GM03348 (cell line): ENCODE data around the gene OR10G4.
"Not testable (repeated sequence)": the region's sequence is repeated elsewhere in the genome, so short reads cannot be mapped to it uniquely, and the experiment has no call there.

Source experiments
- DNase-seq: peaks from one replicate; pipeline ENCODE4 v3.0.0; 2012; ENCODE audit warnings: low spot score

The OR10G4 gene, protein sequence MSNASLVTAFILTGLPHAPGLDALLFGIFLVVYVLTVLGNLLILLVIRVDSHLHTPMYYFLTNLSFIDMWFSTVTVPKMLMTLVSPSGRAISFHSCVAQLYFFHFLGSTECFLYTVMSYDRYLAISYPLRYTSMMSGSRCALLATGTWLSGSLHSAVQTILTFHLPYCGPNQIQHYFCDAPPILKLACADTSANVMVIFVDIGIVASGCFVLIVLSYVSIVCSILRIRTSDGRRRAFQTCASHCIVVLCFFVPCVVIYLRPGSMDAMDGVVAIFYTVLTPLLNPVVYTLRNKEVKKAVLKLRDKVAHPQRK

DNA sequence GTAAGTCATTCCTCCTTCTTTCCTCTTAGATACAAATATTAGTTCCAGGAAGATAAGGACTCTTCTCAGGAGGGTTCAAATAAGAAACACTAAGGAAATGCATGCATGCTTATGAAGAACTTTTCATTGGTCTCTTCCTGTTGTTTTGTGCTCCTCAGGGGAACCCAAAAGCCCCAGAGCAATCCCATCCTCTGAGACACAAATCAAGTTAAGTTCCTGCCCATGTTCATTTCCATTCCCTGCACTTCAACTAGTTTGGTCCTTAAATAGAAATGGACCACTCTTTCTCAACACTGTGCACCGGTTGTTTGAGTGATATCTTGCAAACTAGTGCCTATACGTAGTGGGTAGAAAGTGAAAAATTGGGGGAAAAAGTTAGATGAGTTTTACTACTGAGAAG lies at the start of gene OR10G4:
Gene OR10G4, plus strand, starts transcription at position 301 of the 400 bp plus-strand sequence. CDS start 2,578 bp downstream, outside the sequence.
- no peak for DNase-seq

DNA sequence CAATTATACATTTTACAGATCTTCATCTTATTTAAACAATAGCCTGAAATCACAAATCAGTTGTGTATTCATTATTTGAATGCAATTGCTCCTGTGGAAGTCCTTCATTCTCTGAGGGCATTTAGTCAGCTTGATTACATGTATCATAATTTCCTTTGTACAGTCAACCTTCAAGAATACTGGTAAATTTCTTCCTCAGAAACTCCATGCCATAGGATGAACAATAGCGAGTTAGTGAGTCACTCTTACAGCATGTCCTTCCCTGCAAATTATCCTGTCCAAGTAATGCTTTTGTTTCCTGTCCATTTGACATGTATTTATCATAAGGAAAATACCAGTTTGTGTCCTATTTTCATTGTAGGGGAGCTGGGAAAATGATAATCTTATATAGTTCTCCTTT lies 39.0 kb upstream of the OR10G4 start:
- DNase-seq, result peak; percentile 48

DNA sequence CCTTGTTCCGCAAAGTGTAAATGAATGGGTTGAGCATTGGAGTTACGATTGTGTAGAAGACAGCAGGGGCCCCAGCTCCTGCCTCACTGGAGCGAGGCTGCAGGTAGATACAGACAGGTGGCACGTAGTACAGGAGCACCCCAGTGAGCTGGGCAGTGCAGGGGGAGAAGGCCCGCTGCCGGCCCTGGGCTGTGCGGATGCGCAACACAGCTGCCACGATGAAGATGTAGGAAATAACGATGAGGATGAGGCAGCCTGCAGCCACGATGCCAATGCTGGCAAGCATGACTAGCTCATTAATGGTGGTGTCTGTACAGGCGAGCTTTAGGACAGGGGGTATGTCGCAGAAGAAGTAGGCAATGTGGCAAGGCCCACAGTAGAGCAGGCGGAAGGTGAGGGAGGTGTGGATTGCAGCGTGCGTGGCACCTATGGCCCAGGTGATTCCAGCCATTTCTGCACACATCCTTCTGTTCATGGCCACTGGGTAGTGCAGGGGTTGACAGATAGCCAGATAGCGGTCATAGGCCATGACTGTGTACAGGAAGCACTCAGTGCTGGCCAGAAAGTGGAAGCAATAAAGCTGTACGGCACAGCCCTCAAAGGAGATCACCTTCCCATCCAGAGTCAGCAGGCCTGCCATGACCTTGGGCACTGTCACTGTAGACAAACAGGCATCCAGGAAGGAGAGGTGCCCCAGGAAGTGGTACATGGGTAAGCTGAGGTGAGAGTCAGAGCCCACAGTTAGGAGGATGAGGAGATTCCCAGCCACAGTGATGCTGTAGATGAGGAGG lies 35.8 kb upstream of the OR10G4 start:
- DNase-seq, result no peak

DNA sequence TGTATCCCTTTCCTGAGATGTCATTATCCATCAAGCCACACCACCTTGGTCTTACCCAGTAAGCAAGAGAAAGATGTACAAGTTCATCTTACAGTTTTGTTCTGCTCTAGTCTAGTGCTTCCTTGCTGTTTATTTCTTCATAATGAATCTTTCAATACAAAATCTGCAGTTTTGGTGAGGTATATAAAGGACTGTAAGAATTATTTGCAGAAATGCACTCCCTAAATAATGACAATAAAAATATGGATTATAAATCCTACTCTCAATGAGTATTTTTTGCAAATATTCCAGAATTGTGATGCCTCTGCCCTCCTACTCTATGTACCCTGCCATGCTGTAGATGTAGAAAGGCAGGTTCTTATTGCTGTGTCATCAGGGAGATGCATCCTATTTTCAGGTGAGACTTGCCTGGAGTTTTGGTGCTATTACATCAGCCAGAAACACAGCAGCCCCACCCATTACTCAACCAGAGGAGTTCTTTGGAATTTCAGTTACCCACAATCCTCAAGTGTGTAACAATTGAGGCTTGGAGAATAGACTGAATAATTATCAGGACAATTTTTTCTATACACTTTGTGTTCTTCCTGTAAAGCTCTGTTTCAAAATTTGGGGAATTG lies 35.0 kb upstream of the OR10G4 start, which contains the start of gene OR10S1:
Gene OR10S1, minus strand, starts transcription at position 51 of the 617 bp plus-strand sequence. CDS start 117 bp downstream, outside the sequence.
- no peak for DNase-seq

DNA sequence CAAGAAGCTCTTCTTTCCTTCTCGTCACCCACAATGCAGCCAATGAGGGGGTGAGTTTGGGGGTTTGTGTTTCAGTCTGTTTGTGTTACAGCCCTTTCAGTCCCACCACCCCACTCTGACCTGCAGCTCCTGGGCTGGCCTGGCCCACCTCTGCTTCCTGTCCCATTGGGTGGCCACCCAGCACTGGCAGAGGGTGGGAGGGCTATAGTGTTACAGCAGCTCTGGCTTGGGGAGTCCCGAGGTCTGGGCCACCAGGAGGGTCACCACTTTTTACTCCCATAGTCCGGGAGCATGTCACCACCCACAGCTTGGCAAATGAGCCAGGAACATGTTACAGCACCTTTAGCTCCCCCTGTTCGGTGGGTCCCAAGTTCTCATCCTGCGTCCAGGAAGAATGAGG lies 33.5 kb upstream of the OR10G4 start:
- DNase-seq, result no peak

DNA sequence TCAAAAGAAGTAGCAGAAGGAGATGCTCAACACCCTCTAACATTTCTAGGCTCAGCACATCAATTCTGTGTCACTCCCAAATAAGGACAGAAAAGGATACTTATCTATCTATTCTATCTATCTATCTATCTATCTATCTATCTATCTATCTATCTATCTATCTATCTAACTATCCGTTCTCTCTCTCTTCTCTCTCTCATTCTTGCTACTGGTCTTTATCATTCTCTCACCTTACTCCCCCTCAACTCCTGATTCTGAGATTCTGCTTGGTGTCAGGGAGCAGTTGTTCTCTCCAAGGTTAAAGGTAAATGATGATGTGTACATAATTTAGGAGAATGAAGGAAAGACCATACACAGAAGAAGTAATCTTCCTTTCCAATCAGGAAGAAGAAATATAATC lies 17.7 kb upstream of the OR10G4 start, which contains the start of gene OR10G6:
Gene OR10G6, minus strand, starts transcription at position 43 of the 400 bp plus-strand sequence. Its CDS starts 0 bp downstream, at position 43.
- DNase-seq, result no peak

DNA sequence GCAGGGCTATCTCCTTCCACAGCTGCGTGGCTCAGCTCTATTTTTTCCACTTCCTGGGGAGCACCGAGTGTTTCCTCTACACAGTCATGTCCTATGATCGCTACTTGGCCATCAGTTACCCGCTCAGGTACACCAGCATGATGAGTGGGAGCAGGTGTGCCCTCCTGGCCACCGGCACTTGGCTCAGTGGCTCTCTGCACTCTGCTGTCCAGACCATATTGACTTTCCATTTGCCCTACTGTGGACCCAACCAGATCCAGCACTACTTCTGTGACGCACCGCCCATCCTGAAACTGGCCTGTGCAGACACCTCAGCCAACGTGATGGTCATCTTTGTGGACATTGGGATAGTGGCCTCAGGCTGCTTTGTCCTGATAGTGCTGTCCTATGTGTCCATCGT lies 3.0 kb downstream of the OR10G4 start:
- DNase-seq, result not testable (repeated sequence)

DNA sequence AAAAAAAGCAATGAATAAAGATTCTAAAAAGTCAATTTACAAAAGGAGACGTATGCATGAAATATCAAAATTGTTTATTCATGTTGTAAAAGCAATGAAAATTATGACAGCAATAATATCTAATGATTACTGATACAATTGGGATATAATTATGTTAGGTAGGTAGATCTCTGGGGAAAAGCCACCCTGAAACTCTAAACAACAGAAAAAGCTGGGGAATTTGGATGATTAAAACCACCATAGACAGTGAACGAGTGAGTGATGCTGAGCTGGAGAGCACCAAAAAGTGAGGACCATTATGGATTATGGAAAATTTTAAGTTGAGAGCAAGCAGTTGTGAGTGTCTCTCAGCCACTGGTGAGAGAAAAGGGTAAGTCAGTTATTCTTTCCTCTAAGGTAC lies 13.7 kb downstream of the OR10G4 start, which contains the start of gene OR10G8:
Gene OR10G8, plus strand, starts transcription at position 301 of the 400 bp plus-strand sequence. CDS start 2,825 bp downstream, outside the sequence.
- DNase-seq, result no peak

DNA sequence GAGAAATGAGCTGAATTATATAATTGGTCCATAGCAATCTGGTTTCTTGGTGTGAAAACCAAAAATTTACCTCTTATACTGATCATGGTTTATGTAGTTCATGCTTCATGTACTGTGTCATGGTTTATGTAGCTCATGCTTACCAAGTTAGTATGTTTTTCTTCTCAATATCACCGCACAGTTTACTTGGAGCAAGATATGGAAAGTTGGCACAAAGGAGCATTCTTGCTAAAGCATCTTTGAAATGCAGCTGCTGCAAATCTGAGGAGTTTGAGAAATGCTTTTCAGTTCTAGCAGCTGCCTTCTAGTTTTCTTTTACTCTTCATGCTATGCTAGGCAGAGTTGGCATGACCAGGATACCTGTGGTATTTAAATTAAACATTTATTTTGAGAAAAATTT lies 23.9 kb downstream of the OR10G4 start:
- DNase-seq, result no peak

DNA sequence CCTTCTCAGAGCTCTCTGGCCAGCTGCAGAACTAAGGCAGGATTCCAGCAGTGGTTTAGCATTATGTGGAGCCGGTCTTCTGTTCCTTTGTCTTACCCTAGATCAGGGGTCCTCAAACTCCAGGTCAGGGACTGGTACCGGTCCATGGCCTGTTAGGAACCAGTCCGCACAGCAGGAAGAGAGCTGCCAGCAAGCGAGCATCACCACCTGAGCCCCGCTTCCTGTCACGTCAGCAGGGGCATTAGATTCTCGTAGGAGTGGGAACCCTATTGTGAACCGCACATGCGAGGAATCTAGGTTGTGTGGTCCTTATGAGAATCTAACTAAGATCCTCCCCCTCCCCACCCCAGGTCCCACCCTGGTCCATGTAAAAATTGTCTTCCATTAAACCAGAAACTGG lies 26.8 kb downstream of the OR10G4 start:
- no peak for DNase-seq

DNA sequence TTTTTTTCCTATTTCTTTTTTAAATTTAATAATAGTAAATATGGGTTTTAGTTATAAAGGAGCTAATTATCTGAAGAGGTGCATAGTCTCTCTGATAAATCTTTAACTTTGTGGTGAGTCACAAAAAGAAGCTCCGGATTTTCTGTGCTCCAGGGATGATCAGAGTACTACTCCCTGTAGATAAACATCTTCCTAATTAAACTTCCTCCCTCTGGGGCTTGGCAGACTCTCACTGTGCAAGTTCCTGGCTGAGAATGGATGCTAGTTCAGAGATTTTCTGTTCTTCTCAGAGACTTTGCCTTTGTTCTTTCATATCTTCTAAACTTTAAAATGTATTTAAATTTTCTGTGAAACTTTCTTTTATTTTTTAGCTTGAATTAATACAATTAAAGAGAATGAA lies 28.5 kb downstream of the OR10G4 start, which contains the start of gene OR10G7:
Gene OR10G7, minus strand, starts transcription at position 72 of the 400 bp plus-strand sequence. CDS start 2,324 bp downstream, outside the sequence.
- DNase-seq, result no peak

DNA sequence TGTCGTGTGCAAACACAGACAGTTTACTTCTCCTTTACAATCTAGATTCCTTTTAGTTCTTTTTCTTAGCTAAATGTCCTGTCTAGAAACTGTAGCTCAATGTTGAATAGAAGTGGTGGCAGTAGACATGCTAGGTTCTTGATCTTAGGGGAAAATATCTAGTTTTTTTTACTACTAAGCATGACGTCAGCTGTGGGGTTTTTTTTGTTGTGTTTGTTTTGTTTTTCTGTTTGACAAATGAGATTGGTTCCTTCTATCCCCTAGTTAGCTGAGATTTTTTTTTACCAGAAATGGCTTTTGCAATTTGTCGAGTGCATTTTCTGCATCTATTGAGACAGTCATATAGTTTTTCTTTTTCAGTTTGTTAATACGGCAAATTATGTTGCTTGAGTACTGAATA lies 30.6 kb downstream of the OR10G4 start:
- no peak for DNase-seq

DNA sequence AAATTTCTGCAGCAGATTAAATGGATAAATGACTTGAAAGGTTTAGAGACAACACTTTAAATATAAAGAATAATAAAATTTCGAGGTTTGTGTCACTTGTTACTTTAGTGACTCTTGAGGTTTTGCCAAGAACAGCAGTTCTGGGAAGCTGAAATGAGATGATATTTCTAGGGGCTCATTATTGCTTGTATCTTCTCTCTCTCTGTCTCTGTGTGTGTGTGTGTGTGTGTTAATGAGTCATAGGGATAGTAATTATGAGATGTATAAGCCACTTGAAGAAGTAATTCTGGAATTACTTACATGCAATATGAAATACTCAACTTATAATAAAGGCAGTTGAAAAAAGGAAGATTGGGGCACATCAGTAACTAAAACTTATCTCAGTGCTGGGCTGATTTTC lies 38.0 kb downstream of the OR10G4 start:
- DNase-seq, result no peak

DNA sequence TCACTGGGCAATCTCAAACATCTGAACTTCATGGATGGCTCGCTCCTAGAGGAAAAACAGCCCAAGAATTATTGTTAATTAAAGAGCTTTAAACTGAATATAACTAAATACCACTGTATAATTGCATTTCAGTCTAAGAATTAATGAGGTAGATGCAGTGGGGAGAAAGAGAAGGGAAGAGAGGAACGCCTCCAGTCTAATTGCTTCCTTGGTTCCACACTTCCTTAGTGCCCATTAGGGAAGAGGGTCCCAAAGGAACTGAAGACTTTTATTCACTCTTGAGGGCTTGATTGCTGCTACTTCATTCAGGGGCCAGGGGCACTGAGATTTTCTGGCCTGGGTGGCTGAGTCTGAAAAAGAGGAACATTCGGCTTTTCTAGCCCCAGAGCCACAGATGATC lies 40.2 kb downstream of the OR10G4 start:
- DNase-seq, result no peak
